ENCODE results near the gene HMGXB4.

DNA sequence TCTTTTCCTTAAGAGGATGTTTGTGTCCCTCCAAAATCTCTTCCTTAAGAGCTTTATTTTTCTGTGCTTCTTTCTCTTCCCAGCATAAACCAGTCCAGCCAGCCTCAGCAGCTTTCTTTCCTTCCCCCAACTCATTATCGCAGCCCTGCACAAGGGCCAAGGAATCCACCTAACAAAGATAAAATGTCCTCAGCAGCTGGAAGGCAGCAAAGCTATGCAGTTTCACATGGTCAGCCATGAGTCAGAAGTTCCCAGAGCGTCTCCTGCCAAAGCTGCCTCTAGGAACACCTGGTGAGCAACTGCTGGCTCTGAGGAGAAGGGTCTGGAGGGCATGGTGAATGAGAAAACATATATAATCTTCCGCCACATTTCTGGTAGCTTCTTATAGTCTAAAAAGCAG, 45.3 kb upstream of the HMGXB4 start:
- no peak for TF ChIP-seq POLR2A (IDR thresholded peaks at IDR 0.05; ENCODE audit: control extremely low read depth in 1 of 2, low read depth in 2 of 2, low read length in 2 of 2)
- TF ChIP-seq, protein P1, sequence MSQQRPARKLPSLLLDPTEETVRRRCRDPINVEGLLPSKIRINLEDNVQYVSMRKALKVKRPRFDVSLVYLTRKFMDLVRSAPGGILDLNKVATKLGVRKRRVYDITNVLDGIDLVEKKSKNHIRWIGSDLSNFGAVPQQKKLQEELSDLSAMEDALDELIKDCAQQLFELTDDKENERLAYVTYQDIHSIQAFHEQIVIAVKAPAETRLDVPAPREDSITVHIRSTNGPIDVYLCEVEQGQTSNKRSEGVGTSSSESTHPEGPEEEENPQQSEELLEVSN (IDR thresholded peaks at IDR 0.05) = no peak
- TF ChIP-seq, protein P2, sequence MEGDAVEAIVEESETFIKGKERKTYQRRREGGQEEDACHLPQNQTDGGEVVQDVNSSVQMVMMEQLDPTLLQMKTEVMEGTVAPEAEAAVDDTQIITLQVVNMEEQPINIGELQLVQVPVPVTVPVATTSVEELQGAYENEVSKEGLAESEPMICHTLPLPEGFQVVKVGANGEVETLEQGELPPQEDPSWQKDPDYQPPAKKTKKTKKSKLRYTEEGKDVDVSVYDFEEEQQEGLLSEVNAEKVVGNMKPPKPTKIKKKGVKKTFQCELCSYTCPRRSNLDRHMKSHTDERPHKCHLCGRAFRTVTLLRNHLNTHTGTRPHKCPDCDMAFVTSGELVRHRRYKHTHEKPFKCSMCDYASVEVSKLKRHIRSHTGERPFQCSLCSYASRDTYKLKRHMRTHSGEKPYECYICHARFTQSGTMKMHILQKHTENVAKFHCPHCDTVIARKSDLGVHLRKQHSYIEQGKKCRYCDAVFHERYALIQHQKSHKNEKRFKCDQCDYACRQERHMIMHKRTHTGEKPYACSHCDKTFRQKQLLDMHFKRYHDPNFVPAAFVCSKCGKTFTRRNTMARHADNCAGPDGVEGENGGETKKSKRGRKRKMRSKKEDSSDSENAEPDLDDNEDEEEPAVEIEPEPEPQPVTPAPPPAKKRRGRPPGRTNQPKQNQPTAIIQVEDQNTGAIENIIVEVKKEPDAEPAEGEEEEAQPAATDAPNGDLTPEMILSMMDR (IDR thresholded peaks at IDR 0.05; ENCODE audit: control extremely low read depth in 1 of 3, insufficient read depth in 1 of 3, low read depth in 1 of 3, low read length in 3 of 3) = no peak
- TF ChIP-seq RXRA (IDR thresholded peaks at IDR 0.05; ENCODE audit: insufficient read depth, low read depth, low read length) = no peak
- no peak for TF ChIP-seq EP300 (IDR thresholded peaks at IDR 0.05; ENCODE audit: borderline replicate concordance in 1 of 2, low read depth in 2 of 2, low read length in 2 of 2)
- TF ChIP-seq YY1 (IDR thresholded peaks at IDR 0.05; ENCODE audit: low read depth, low read length) = no peak

All from H1 (cell line).